PC-3 (cell line): ENCODE data around the gene PLEKHH1. TPM values are rescaled to one million over a fixed set of nuclear protein-coding genes. Genes with fewer than 3 reads are reported as not detected.

ENCODE experiments used
- ATAC-seq: fragments of 200-7000 bp; cut with Tn5 transposase; 2 replicates; pipeline ENCODE4 v1.9.1; 2020; ENCODE audit warnings: mild to moderate bottlenecking, moderate library complexity
- BruUV-seq: library from RNA; stranded (reverse); fragments of 400-500 nt; replicated peaks from 2 replicates; lab custom pipeline; 2021; lab: Mats Ljungman, UMichigan
- CTCF ChIA-PET: fragments of 300-600 bp; sonication (Branson Sonifier 250); formaldehyde crosslinking; loops from one replicate; lab custom pipeline; 2022; ENCODE audit warnings: antibody characterized with exemption; lab: Charles Lee
- POLR2A ChIA-PET: fragments of 300-600 bp; sonication (Branson Sonifier 250); formaldehyde crosslinking; loops from one replicate; lab custom pipeline; 2022; ENCODE audit warnings: antibody characterized with exemption; ENCODE audit not compliant: unreplicated experiment; lab: Charles Lee
- DNase-seq: peaks from one replicate; pipeline ENCODE4 v3.0.0-alpha.2; 2015
- H2AFZ ChIP-seq: fragments of 300-600 bp; sonication (generic); 2 replicates; pipeline ENCODE4 v1.6.0; 2016; ENCODE audit warnings: antibody characterized with exemption, low read length
- H3F3A ChIP-seq: fragments of 300-600 bp; sonication (generic); one replicate; pipeline ENCODE4 v1.6.0; 2017; ENCODE audit warnings: antibody characterized with exemption, low read length, control low read depth, mild to moderate bottlenecking; ENCODE audit not compliant: unreplicated experiment
- H3K27ac ChIP-seq: fragments of 300-600 bp; sonication (generic); 2 replicates; pipeline ENCODE4 v1.5.1; 2016; ENCODE audit warnings: mild to moderate bottlenecking, low read length
- H3K27me3 ChIP-seq: fragments of 300-600 bp; sonication (generic); 2 replicates; pipeline ENCODE4 v1.6.1; 2016; ENCODE audit warnings: low read length, mixed read lengths
- H3K36me3 ChIP-seq: fragments of 300-600 bp; sonication (generic); 2 replicates; pipeline ENCODE4 v1.6.1; 2016; ENCODE audit warnings: low read depth, mixed run types, low read length, mixed read lengths
- H3K4me1 ChIP-seq: fragments of 300-600 bp; sonication (generic); 2 replicates; pipeline ENCODE4 v1.5.1; 2016; ENCODE audit warnings: low read length; ENCODE audit not compliant: insufficient read depth
- H3K4me2 ChIP-seq: fragments of 300-600 bp; sonication (generic); 2 replicates; pipeline ENCODE4 v1.6.0; 2016; ENCODE audit warnings: low read length
- H3K4me3 ChIP-seq: fragments of 300-600 bp; sonication (generic); 2 replicates; pipeline ENCODE4 v1.5.1; 2016; ENCODE audit warnings: mild to moderate bottlenecking, low read length, mixed read lengths
- H3K79me2 ChIP-seq: fragments of 300-600 bp; sonication (generic); 2 replicates; pipeline ENCODE4 v1.6.1; 2017; ENCODE audit warnings: low read length, mixed read lengths
- H3K9ac ChIP-seq: fragments of 300-600 bp; sonication (generic); 2 replicates; pipeline ENCODE4 v1.6.0; 2016; ENCODE audit warnings: mild to moderate bottlenecking, low read length
- H3K9me2 ChIP-seq: fragments of 300-600 bp; sonication (generic); replicated peaks from 2 replicates; pipeline ENCODE4 v1.6.1; 2016; ENCODE audit warnings: mixed run types, low read length, mixed read lengths
- H3K9me3 ChIP-seq: fragments of 300-600 bp; sonication (generic); 2 replicates; pipeline ENCODE4 v1.6.1; 2016; ENCODE audit warnings: low read length, mixed read lengths
- H4K20me1 ChIP-seq: fragments of 300-600 bp; sonication (generic); 2 replicates; pipeline ENCODE4 v1.6.1; 2016; ENCODE audit warnings: low read length, mixed read lengths
- CTCF ChIP-seq: fragments of 300-600 bp; sonication (generic); conservative IDR thresholded peaks from 2 replicates; pipeline ENCODE4 v1.5.1; 2017; ENCODE audit warnings: antibody characterized with exemption, low read depth, mild to moderate bottlenecking, low read length
- EZH2 ChIP-seq: fragments of 300-600 bp; sonication (generic); IDR thresholded peaks from one replicate; pipeline ENCODE4 v1.6.1; 2017; ENCODE audit warnings: antibody characterized with exemption, mild to moderate bottlenecking, low read length; ENCODE audit not compliant: unreplicated experiment
- EZH2phosphoT487 ChIP-seq: fragments of 300-600 bp; sonication (generic); IDR thresholded peaks from 2 replicates; pipeline ENCODE4 v1.6.1; 2018; ENCODE audit warnings: mild to moderate bottlenecking, antibody characterized with exemption, low read length, borderline replicate concordance
- intact Hi-C: fragments of 100-400 bp; cut with micrococcal nuclease; formaldehyde crosslinking; loops from 2 replicates; pipeline ENCODE4 v1.9.0; 2023
- total RNA-seq: library from RNA; depleted of rRNA; stranded (reverse); fragments of >200 nt; gene quantifications from 2 replicates; pipeline ENCODE4 v1.2.3, GENCODE V29; 2014

The PLEKHH1 gene
- total RNA-seq, 1 experiment from 2014 or later, result 11.1 TPM

- no peaks in the 10 kb centered on the region for H3K9me2 ChIP-seq
- H4K20me1 ChIP-seq, result no peaks in the 10 kb centered on the region
- no peaks in the 10 kb centered on the region for H3K9me3 ChIP-seq
- intact Hi-C loops, result loop anchor here (5.0 kb wide), 1 partner anchor 137 kb away; no protein-coding TSS in a partner anchor
- no peaks in the 10 kb centered on the region for H3K36me3 ChIP-seq
- CTCF ChIA-PET, result interaction anchor here (0.6 to 0.9 kb wide), 2 partner anchors 40 to 137 kb away, joined by 3 to 4 read pairs; no protein-coding TSS in a partner anchor
- no peak overlapping the region for H3K27ac ChIP-seq
- TF ChIP-seq CTCF (no peak), EZH2phosphoT487 (no peak), EZH2 (no peak)
- no peaks in the 10 kb centered on the region for H3F3A ChIP-seq
- H3K79me2 ChIP-seq, result no peaks in the 10 kb centered on the region
- peaks cover 6% of the 10 kb centered on the region; the same call in 1 of the 2 replicates for H3K4me1 ChIP-seq
- ATAC-seq, result no peak
- H3K4me3 ChIP-seq, result no peak overlapping the region
- H2AFZ ChIP-seq, result no peak overlapping the region
- peaks cover 5% of the 10 kb centered on the region; the same call in 1 of the 2 replicates for H3K27me3 ChIP-seq
- no TSS peak for BruUV-seq
- no peak overlapping the region for H3K4me2 ChIP-seq
- H3K9ac ChIP-seq, result no peak overlapping the region
- DNase-seq, result peak; percentile 12
- POLR2A ChIA-PET, result interaction anchor here (0.6 kb wide), 1 partner anchor 185 kb away, joined by 4 read pairs; no protein-coding TSS in a partner anchor
Measured at GRCh38 chr14:67529947-67530935, 2.8 kb upstream of the PLEKHH1 start.

GRCh38 chr14:67532606-67532997 lies 488 bp upstream of the PLEKHH1 start:
- Histone ChIP-seq H3F3A (no peaks in the 10 kb centered on the region), H3K79me2 (no peaks in the 10 kb centered on the region), H3K36me3 (no peaks in the 10 kb centered on the region), H4K20me1 (no peaks in the 10 kb centered on the region), H3K27ac (no peak overlapping the region), H2AFZ (peak overlapping the region; percentile 99), H3K9ac (peak overlapping the region; percentile 63), H3K9me2 (no peaks in the 10 kb centered on the region), H3K27me3 (no peaks in the 10 kb centered on the region), H3K4me2 (peak overlapping the region; percentile 88), H3K9me3 (no peaks in the 10 kb centered on the region), H3K4me1 (peaks cover 6% of the 10 kb centered on the region; the same call in 1 of the 2 replicates), H3K4me3 (peak overlapping the region; percentile 79)
- POLR2A ChIA-PET, result no interaction called here
- CTCF ChIA-PET, result interaction anchor here (0.6 to 1.7 kb wide), 3 partner anchors 39 to 172 kb away, joined by 3 to 10 read pairs (median 5); no protein-coding TSS in a partner anchor
- ATAC-seq, result no peak
- TSS peak; percentile 46 for BruUV-seq
- no peak for TF ChIP-seq EZH2phosphoT487
- no peak for TF ChIP-seq CTCF
- TF ChIP-seq EZH2, result no peak
- DNase-seq, result no peak
- intact Hi-C loops, result loop anchor here (2.0 kb wide), 1 partner anchor 106 kb away; no protein-coding TSS in a partner anchor
